Body of pancreas (tissue), 4 donors: Measurements from ENCODE around the gene PRLHR. TPM values are rescaled to one million over a fixed set of nuclear protein-coding genes. Genes with fewer than 3 reads are reported as not detected.

Experiments
- ATAC-seq: fragments of 150-250 bp; one replicate; pipeline ENCODE4 v1.9.1; 2016
- DNase-seq, 4 donors: peaks; one replicate each; pipeline ENCODE4 v3.0.0-alpha.2; 2019
- H3K27ac ChIP-seq, 4 donors: fragments of 200-600 bp; sonication (generic); 1 replicate in 3 of 4; 2 replicates in 1 of 4; pipeline versions ENCODE4 v1.5.1 to v1.6.1; 2016 to 2019; ENCODE audit warnings: mild to moderate bottlenecking in 1 of 4, mixed read lengths in 1 of 4, moderate library complexity in 1 of 4
- H3K27me3 ChIP-seq, 2 donors: fragments of 200-600 bp; sonication (generic); one replicate each; pipeline ENCODE4 v1.6.0; 2016; ENCODE audit warnings: mild to moderate bottlenecking in 1 of 2
- H3K36me3 ChIP-seq, 2 donors: fragments of 200-600 bp; sonication (generic); replicated peaks in 1 of 2; 2 replicates each; pipeline ENCODE4 v1.5.1; 2016; ENCODE audit warnings: low read depth in 2 of 2; ENCODE audit not compliant: insufficient read depth in 1 of 2
- H3K4me1 ChIP-seq: fragments of 200-600 bp; sonication (generic); one replicate; pipeline ENCODE4 v1.6.0; 2016
- H3K4me3 ChIP-seq, 2 donors: fragments of 200-600 bp; sonication (generic); 1 replicate in 1 of 2; 2 replicates in 1 of 2; pipeline ENCODE4 v1.5.1; 2016 to 2019
- H3K9me3 ChIP-seq, 3 donors: fragments of 200-600 bp; sonication (generic); 1 replicate in 2 of 3; 2 replicates in 1 of 3; pipeline ENCODE4 v1.5.1; 2016
- CTCF ChIP-seq, 7 experiments: fragments of 450-650 bp in 4 of 7; fragments of 200-600 bp in 3 of 7; sonication (generic) in 3 of 7; IDR thresholded peaks; one replicate each; pipeline ENCODE4 v1.5.1; 2016 to 2019; ENCODE audit warnings: antibody characterized with exemption in 7 of 7
- POLR2A ChIP-seq, 3 donors: fragments of 450-650 bp; IDR thresholded peaks; one replicate each; pipeline ENCODE4 v1.6.1; 2016; ENCODE audit warnings: antibody characterized with exemption in 3 of 3, mild to moderate bottlenecking in 2 of 3
- WGBS, 2 donors: methylation state at CpG; one replicate each; pipeline ENCODE4 v1.1.5; 2017; 5-methylcytosine and 5-hydroxymethylcytosine counted together
- intact Hi-C: fragments of 100-400 bp; cut with DNase I; formaldehyde crosslinking; loops from one replicate; pipeline ENCODE4 v1.15.1; 2023
- total RNA-seq, 2 donors: library from RNA; depleted of rRNA; stranded (reverse); fragments of >200 nt; gene quantifications; one replicate each; pipeline ENCODE4 v1.1.0, GENCODE V29; 2016

PRLHR gene
- total RNA-seq, 2 donors from 2014 or later = not detected

- Histone ChIP-seq H3K9me3 (no peaks in the 10 kb centered on the region), H3K36me3 (no peaks in the 10 kb centered on the region), H3K27me3 (no peaks in the 10 kb centered on the region), H3K4me3 (no peak overlapping the region), H3K4me1 (peaks cover 20% of the 10 kb centered on the region), H3K27ac (no peak overlapping the region)
- WGBS, 2 donors = 64 to 73% methylated on average over 5 of the region's 5 CpGs
- DNase-seq (no peak), ATAC-seq (no peak)
- TF ChIP-seq POLR2A (IDR thresholded peaks at IDR 0.05) (no peak), CTCF (IDR thresholded peaks at IDR 0.05) (no peak)
- intact Hi-C loops = no loop called here
These were observed 24.9 kb downstream of the PRLHR start for GRCh38 chr10:118570591-118570990.

DNA sequence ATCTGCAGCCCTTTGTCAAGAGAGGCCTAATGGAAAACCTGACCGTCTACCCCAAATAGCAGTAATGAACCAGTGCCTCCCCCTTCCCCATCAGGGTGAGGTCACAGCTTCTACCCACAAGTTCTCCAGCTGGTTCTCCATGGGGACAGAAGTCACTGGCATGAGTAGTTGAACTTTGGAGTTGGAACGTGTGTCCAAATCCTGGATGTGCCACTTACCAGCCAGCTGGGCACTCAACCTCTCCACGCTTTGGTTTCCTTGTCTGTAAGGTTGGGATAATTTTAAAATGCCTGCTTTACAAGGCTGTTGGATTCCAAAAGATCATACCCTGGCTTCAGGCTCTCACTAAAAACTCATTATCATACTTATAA lies 25.6 kb downstream of the PRLHR start:
- ATAC-seq = no peak
- H3K4me1 ChIP-seq = peaks cover 20% of the 10 kb centered on the region
- H3K27me3 ChIP-seq = no peaks in the 10 kb centered on the region
- H3K9me3 ChIP-seq = no peaks in the 10 kb centered on the region
- no peak overlapping the region for H3K27ac ChIP-seq
- 79 to 87% methylated on average over 2 to 3 of the region's 3 CpGs for WGBS, 2 donors
- no peak overlapping the region for H3K4me3 ChIP-seq
- TF ChIP-seq CTCF (IDR thresholded peaks at IDR 0.05) (no peak), POLR2A (IDR thresholded peaks at IDR 0.05) (no peak)
- intact Hi-C loops = loop anchor here (5.0 kb wide), 1 partner anchor 152 kb away; no protein-coding TSS in a partner anchor
- no peaks in the 10 kb centered on the region for H3K36me3 ChIP-seq
- no peak for DNase-seq

DNA sequence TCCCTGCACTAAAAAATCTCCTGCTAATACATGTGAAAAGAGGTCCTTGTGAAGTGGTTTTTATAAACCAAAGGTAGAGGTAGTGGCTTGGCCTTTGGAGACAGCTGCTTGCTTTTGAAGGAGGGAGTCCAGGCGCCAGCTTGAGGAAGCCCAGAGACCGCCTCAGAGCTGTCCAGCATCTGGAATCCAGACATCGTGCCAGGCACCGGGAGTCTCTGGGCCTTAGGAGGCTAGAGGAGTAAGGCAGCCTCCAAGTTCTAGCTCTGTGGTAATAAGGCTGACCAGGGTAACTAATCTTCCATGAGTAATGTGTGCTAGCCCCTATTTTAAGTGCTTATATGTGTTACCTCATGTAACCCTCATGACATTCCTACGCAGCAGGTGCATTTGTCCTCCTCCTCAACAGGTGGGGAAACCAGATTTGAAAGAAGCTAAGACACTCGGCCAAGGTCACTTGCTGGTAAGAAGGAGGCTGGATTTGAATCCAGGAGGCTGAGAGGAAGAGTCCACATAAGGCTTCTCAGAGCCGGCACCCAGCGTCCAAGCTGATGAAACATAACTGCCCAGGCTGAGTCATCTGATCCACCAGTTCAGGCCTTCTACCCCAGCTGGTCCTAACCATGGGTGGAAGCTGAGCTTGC lies 26.1 kb downstream of the PRLHR start:
- no peak for DNase-seq
- Histone ChIP-seq H3K27me3 (no peaks in the 10 kb centered on the region), H3K9me3 (no peaks in the 10 kb centered on the region), H3K4me1 (peaks cover 20% of the 10 kb centered on the region), H3K27ac (no peak overlapping the region), H3K4me3 (no peak overlapping the region), H3K36me3 (no peaks in the 10 kb centered on the region)
- TF ChIP-seq CTCF (IDR thresholded peaks at IDR 0.05) (no peak), POLR2A (IDR thresholded peaks at IDR 0.05) (no peak)
- WGBS, 2 donors = 94 to 95% methylated on average over 8 of the region's 8 CpGs
- intact Hi-C loops = loop anchor here (5.0 kb wide), 1 partner anchor 153 kb away; no protein-coding TSS in a partner anchor
- no peak for ATAC-seq

DNA sequence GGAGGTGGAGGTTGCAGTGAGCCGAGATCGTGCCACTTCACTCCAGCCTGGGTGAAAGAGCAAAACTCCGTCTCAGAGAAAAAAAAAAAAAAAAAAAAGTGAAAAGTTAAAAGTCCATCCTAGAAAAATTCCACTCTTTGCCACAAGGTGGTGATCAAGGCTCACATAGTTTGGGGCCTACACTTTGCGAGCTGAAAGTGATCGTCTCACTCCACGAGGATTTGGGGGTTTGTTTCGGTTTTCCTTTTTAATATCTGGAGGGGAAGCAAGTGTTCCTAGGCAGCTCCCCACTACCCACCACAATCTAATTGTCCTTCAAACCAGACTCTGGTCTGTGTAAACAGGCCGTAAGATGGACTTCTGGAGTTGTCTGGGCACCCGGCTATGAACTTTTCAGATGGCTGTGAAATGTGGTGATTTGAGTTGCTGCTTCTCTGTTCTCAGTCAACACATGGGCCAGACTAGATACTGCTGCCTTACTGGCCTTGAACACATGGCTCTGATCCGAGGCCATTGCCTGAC lies 27.1 kb downstream of the PRLHR start:
- WGBS, 2 donors = 11 to 15% methylated on average over 10 of the region's 10 CpGs
- Histone ChIP-seq H3K9me3 (no peaks in the 10 kb centered on the region), H3K4me1 (peaks cover 20% of the 10 kb centered on the region), H3K4me3 (no peak overlapping the region), H3K36me3 (no peaks in the 10 kb centered on the region), H3K27me3 (no peaks in the 10 kb centered on the region), H3K27ac (no peak overlapping the region)
- DNase-seq (peak; percentile 57 to 80 (median 66)), ATAC-seq (peak; percentile 76)
- TF ChIP-seq CTCF (IDR thresholded peaks at IDR 0.05) (peak; percentile 74 to 98 (median 88)), POLR2A (IDR thresholded peaks at IDR 0.05) (no peak)
- intact Hi-C loops = loop anchor here (5.0 kb wide), 1 partner anchor 154 kb away; no protein-coding TSS in a partner anchor
